Natural killer cell (primary cell): ENCODE results near the gene ESPNL. TPM values are rescaled to one million over a fixed set of nuclear protein-coding genes. Genes with fewer than 3 reads are reported as not detected.
A peak's percentile ranks its signal among the peaks of the same experiment; 100 is the strongest.

Source experiments
- ATAC-seq, 3 donors: fragments of 150-1000 bp in 2 of 3; fragments of 200-7000 bp in 1 of 3; cut with Tn5 transposase; 1 replicate in 1 of 3; 2 replicates in 2 of 3; pipeline ENCODE4 v1.10.0; 2021; ENCODE audit warnings: mild to moderate bottlenecking in 2 of 3, moderate library complexity in 2 of 3
- DNase-seq, 2 donors: peaks; one replicate each; pipeline versions ENCODE4 v3.0.0 to v3.0.0-alpha.2; 2013 to 2021; ENCODE audit warnings: mixed read lengths in 1 of 2
- H3K27ac ChIP-seq: one replicate; pipeline ENCODE4 v1.5.1; 2013; ENCODE audit warnings: mild to moderate bottlenecking, low read length
- H3K27me3 ChIP-seq: one replicate; pipeline ENCODE4 v1.6.1; 2013; ENCODE audit warnings: low read length; ENCODE audit not compliant: control insufficient read depth, insufficient read depth
- H3K36me3 ChIP-seq: one replicate; pipeline ENCODE4 v1.6.1; 2013; ENCODE audit warnings: low read length; ENCODE audit not compliant: control insufficient read depth, insufficient read depth
- H3K4me1 ChIP-seq: one replicate; pipeline ENCODE4 v1.6.1; 2013; ENCODE audit warnings: low read length; ENCODE audit not compliant: control insufficient read depth, insufficient read depth
- H3K4me3 ChIP-seq: one replicate; pipeline ENCODE4 v1.5.1; 2013; ENCODE audit warnings: low read length
- H3K9me3 ChIP-seq: one replicate; pipeline ENCODE4 v1.6.1; 2013; ENCODE audit warnings: low read length; ENCODE audit not compliant: control insufficient read depth, insufficient read depth
- H3K27ac Mint-ChIP-seq, 2 donors: one replicate each; pipeline ENCODE4 v1.8.0; 2022; ENCODE audit warnings: mild to moderate bottlenecking in 2 of 2, mixed read lengths in 2 of 2, moderate library complexity in 1 of 2
- H3K27me3 Mint-ChIP-seq, 2 donors: one replicate each; pipeline ENCODE4 v1.8.0; 2022; ENCODE audit warnings: low read depth in 2 of 2, mixed read lengths in 2 of 2
- H3K36me3 Mint-ChIP-seq: one replicate; pipeline ENCODE4 v1.8.0; 2022; ENCODE audit warnings: mixed read lengths
- H3K4me1 Mint-ChIP-seq, 2 donors: one replicate each; pipeline ENCODE4 v1.8.0; 2022; ENCODE audit warnings: mixed read lengths in 2 of 2
- H3K4me3 Mint-ChIP-seq: one replicate; pipeline ENCODE4 v1.8.0; 2022; ENCODE audit warnings: mild to moderate bottlenecking, moderate library complexity, mixed read lengths
- H3K9me3 Mint-ChIP-seq, 2 donors: one replicate each; pipeline ENCODE4 v1.8.0; 2022; ENCODE audit warnings: mixed read lengths in 2 of 2
- CTCF ChIP-seq: fragments of 200-600 bp; IDR thresholded peaks from one replicate; pipeline ENCODE4 v1.8.0; 2022; ENCODE audit warnings: antibody characterized with exemption
- WGBS: methylation state at CpG from one replicate; pipeline ENCODE4 v1.1.7; 2013; ENCODE audit warnings: missing lambda C conversion rate; ENCODE audit not compliant: insufficient coverage; 5-methylcytosine and 5-hydroxymethylcytosine counted together
- intact Hi-C: fragments of 100-400 bp; cut with micrococcal nuclease; formaldehyde crosslinking; loops from one replicate; pipeline ENCODE4 v1.14.2; 2022
- total RNA-seq, 4 donors: library from RNA; stranded (reverse); fragments of 120-200 nt in 1 of 4; gene quantifications; one replicate each; pipeline versions ENCODE4 v1.2.3 to v1.2.4, GENCODE V29; 2013 to 2022

The ESPNL gene
- total RNA-seq, 3 donors from 2014 or later (not counting 1 experiment from before 2014, with no cell fraction given), result not detected

- DNase-seq (no peak), ATAC-seq (no peak)
- H3K27me3 Mint-ChIP-seq, result peaks cover 0 to 7% of the 10 kb centered on the region in 2 donors
- H3K36me3 Mint-ChIP-seq, result no peaks in the 10 kb centered on the region
- no peak overlapping the region for H3K4me3 Mint-ChIP-seq
- intact Hi-C loops, result no loop called here
- H3K9me3 ChIP-seq, result no peaks in the 10 kb centered on the region
- peaks cover 7 to 16% of the 10 kb centered on the region in 2 donors for H3K4me1 Mint-ChIP-seq
- peaks cover 22% of the 10 kb centered on the region for H3K4me1 ChIP-seq
- no peak overlapping the region for H3K27ac Mint-ChIP-seq
- TF ChIP-seq CTCF, result no peak
- 85% methylated on average over 18 of the region's 18 CpGs for WGBS
- H3K36me3 ChIP-seq, result no peaks in the 10 kb centered on the region
- H3K27me3 ChIP-seq, result peaks cover 10% of the 10 kb centered on the region
- no peak overlapping the region for H3K4me3 ChIP-seq
- no peaks in the 10 kb centered on the region for H3K9me3 Mint-ChIP-seq
- no peak overlapping the region for H3K27ac ChIP-seq
These were observed 55.9 kb downstream of the ESPNL start for GRCh38 chr2:238155761-238156694.

GRCh38 chr2:238157506-238158017 lies 57.4 kb downstream of the ESPNL start:
- Histone ChIP-seq H3K27me3 (peaks cover 11% of the 10 kb centered on the region), H3K4me1 (peaks cover 22% of the 10 kb centered on the region), H3K4me3 (no peak overlapping the region), H3K9me3 (no peaks in the 10 kb centered on the region), H3K36me3 (no peaks in the 10 kb centered on the region), H3K27ac (no peak overlapping the region)
- H3K9me3 Mint-ChIP-seq, result no peaks in the 10 kb centered on the region
- ATAC-seq (no peak), DNase-seq (no peak)
- intact Hi-C loops, result no loop called here
- H3K36me3 Mint-ChIP-seq, result no peaks in the 10 kb centered on the region
- peaks cover 0 to 7% of the 10 kb centered on the region in 2 donors for H3K27me3 Mint-ChIP-seq
- TF ChIP-seq CTCF, result no peak
- H3K27ac Mint-ChIP-seq, result no peak overlapping the region
- H3K4me3 Mint-ChIP-seq, result no peak overlapping the region
- peaks cover 7 to 16% of the 10 kb centered on the region in 2 donors for H3K4me1 Mint-ChIP-seq
- 92% methylated on average over 12 of the region's 14 CpGs for WGBS

- H3K36me3 Mint-ChIP-seq, result no peaks in the 10 kb centered on the region
- no peak overlapping the region for H3K27ac Mint-ChIP-seq
- H3K27ac ChIP-seq, result no peak overlapping the region
- no peaks in the 10 kb centered on the region for H3K9me3 Mint-ChIP-seq
- H3K9me3 ChIP-seq, result no peaks in the 10 kb centered on the region
- no peak for TF ChIP-seq CTCF
- no peaks in the 10 kb centered on the region for H3K36me3 ChIP-seq
- DNase-seq (no peak), ATAC-seq (no peak)
- peaks cover 22% of the 10 kb centered on the region for H3K4me1 ChIP-seq
- peaks cover 0 to 7% of the 10 kb centered on the region in 2 donors for H3K27me3 Mint-ChIP-seq
- peak overlapping the region; percentile 45 for H3K4me3 Mint-ChIP-seq
- H3K27me3 ChIP-seq, result peaks cover 11% of the 10 kb centered on the region
- intact Hi-C loops, result no loop called here
- peaks cover 7 to 16% of the 10 kb centered on the region in 2 donors for H3K4me1 Mint-ChIP-seq
- WGBS, result 81% methylated on average over 21 of the region's 21 CpGs
- no peak overlapping the region for H3K4me3 ChIP-seq
These were observed 57.9 kb downstream of the ESPNL start for GRCh38 chr2:238158018-238158508.
